Smooth muscle cell (in vitro differentiated cells): ENCODE measurements around the gene SLC2A13. TPM values are rescaled to one million over a fixed set of nuclear protein-coding genes. Genes with fewer than 3 reads are reported as not detected.
"Not testable (repeated sequence)": the region's sequence is repeated elsewhere in the genome, so short reads cannot be mapped to it uniquely, and the experiment has no call there.

Experiments
- DNase-seq: peaks from one replicate; lab custom pipeline; 2025; ENCODE audit not compliant: unreplicated experiment; lab: John Stamatoyannopoulos, UW
- H2AFZ ChIP-seq: fragments of 200-600 bp; sonication (generic); 2 replicates; pipeline ENCODE4 v1.6.0; 2016; ENCODE audit warnings: antibody characterized with exemption, low read depth, mild to moderate bottlenecking
- H3F3A ChIP-seq: fragments of 200-600 bp; sonication (generic); 2 replicates; pipeline ENCODE4 v1.6.0; 2017; ENCODE audit warnings: antibody characterized with exemption, low read depth
- H3K27ac ChIP-seq: fragments of 200-600 bp; sonication (generic); 2 replicates; pipeline ENCODE4 v1.5.1; 2016; ENCODE audit warnings: low read depth, mild to moderate bottlenecking
- H3K27me3 ChIP-seq: fragments of 200-600 bp; sonication (generic); 2 replicates; pipeline ENCODE4 v1.6.1; 2016; ENCODE audit warnings: low read depth, mild to moderate bottlenecking
- H3K36me3 ChIP-seq: fragments of 200-600 bp; sonication (generic); 2 replicates; pipeline ENCODE4 v1.5.1; 2016; ENCODE audit warnings: low read depth
- H3K4me1 ChIP-seq: fragments of 200-600 bp; sonication (generic); 2 replicates; pipeline ENCODE4 v1.5.1; 2016; ENCODE audit warnings: low read depth
- H3K4me2 ChIP-seq: fragments of 200-600 bp; sonication (generic); 2 replicates; pipeline ENCODE4 v1.6.0; 2016; ENCODE audit warnings: mild to moderate bottlenecking
- H3K4me3 ChIP-seq: fragments of 200-600 bp; sonication (generic); 2 replicates; pipeline ENCODE4 v1.5.1; 2016; ENCODE audit warnings: mild to moderate bottlenecking
- H3K79me2 ChIP-seq: fragments of 200-600 bp; sonication (generic); 2 replicates; pipeline ENCODE4 v1.6.0; 2016; ENCODE audit warnings: low read depth, mild to moderate bottlenecking
- H3K9ac ChIP-seq: fragments of 200-600 bp; sonication (generic); 2 replicates; pipeline ENCODE4 v1.6.0; 2016; ENCODE audit warnings: low read depth
- H3K9me3 ChIP-seq: fragments of 200-600 bp; sonication (generic); replicated peaks from 2 replicates; pipeline ENCODE4 v1.5.1; 2016; ENCODE audit warnings: low read depth
- H4K20me1 ChIP-seq: fragments of 200-600 bp; sonication (generic); 2 replicates; pipeline ENCODE4 v1.6.0; 2016; ENCODE audit warnings: low read depth
- CTCF ChIP-seq: fragments of 200-600 bp; sonication (generic); IDR thresholded peaks from 2 replicates; pipeline ENCODE4 v1.5.1; 2017; ENCODE audit warnings: borderline replicate concordance, mild to moderate bottlenecking, antibody characterized with exemption; ENCODE audit not compliant: insufficient read depth, poor library complexity, severe bottlenecking
- WGBS: methylation state at CpG from one replicate; pipeline ENCODE4 v1.1.7; 2016; ENCODE audit warnings: low lambda C conversion rate; 5-methylcytosine and 5-hydroxymethylcytosine counted together
- polyA plus RNA-seq: library from polyadenylated mRNA; unstranded; fragments of >200 nt; fragmentation: Nextera tagmentation; extraction: Ambion mirVana; gene quantifications from 2 replicates; pipeline ENCODE4 v1.2.1, GENCODE V29; 2016
- total RNA-seq: library from RNA; depleted of rRNA; stranded (reverse); fragments of >200 nt; gene quantifications from 2 replicates; pipeline ENCODE4 v1.2.3, GENCODE V29; 2014

The SLC2A13 gene
- total and polyA plus RNA-seq, 2 experiments from 2014 or later, result 9.6 to 27.4 TPM

GRCh38 chr12:39788239-39788638 is 317.6 kb downstream of the SLC2A13 start:
- Histone ChIP-seq H3K4me2 (no peak overlapping the region), H4K20me1 (no peaks in the 10 kb centered on the region), H3K36me3 (no peaks in the 10 kb centered on the region), H3K79me2 (no peaks in the 10 kb centered on the region), H3K27ac (no peak overlapping the region), H3K9me3 (no peaks in the 10 kb centered on the region), H3K27me3 (no peaks in the 10 kb centered on the region), H3K9ac (no peak overlapping the region), H3F3A (no peaks in the 10 kb centered on the region), H3K4me1 (no peaks in the 10 kb centered on the region), H3K4me3 (no peak overlapping the region), H2AFZ (no peak overlapping the region)
- DNase-seq, result no peak
- WGBS, result 100% methylated on average over 2 of the region's 2 CpGs
- no peak for TF ChIP-seq CTCF

GRCh38 chr12:39785814-39786213 is 320.1 kb downstream of the SLC2A13 start:
- H3K36me3 ChIP-seq, H3F3A ChIP-seq, H3K27ac ChIP-seq, H3K4me2 ChIP-seq, H3K4me3 ChIP-seq, H3K4me1 ChIP-seq, H3K9ac ChIP-seq, H3K79me2 ChIP-seq, H3K27me3 ChIP-seq, H3K9me3 ChIP-seq, H4K20me1 ChIP-seq, H2AFZ ChIP-seq, DNase-seq: not testable (repeated sequence)
- WGBS, result 95% methylated on average over 2 of the region's 2 CpGs

- no peak overlapping the region for H3K4me2 ChIP-seq
- H2AFZ ChIP-seq, result no peak overlapping the region
- H3K27ac ChIP-seq, result no peak overlapping the region
- H3K9ac ChIP-seq, result no peak overlapping the region
- no peaks in the 10 kb centered on the region for H3K9me3 ChIP-seq
- no peak overlapping the region for H3K4me3 ChIP-seq
- H4K20me1 ChIP-seq, result no peaks in the 10 kb centered on the region
- no peaks in the 10 kb centered on the region for H3K79me2 ChIP-seq
- no peaks in the 10 kb centered on the region for H3K4me1 ChIP-seq
- 82% methylated on average over 7 of the region's 7 CpGs for WGBS
- no peaks in the 10 kb centered on the region for H3F3A ChIP-seq
- H3K36me3 ChIP-seq, result no peaks in the 10 kb centered on the region
- H3K27me3 ChIP-seq, result no peaks in the 10 kb centered on the region
- no peak for DNase-seq
- no peak for TF ChIP-seq CTCF
Observed at GRCh38 chr12:39782026-39782545, 323.8 kb downstream of the SLC2A13 start.

- Histone ChIP-seq H3K9me3 (no peaks in the 10 kb centered on the region), H3F3A (no peaks in the 10 kb centered on the region), H3K79me2 (no peaks in the 10 kb centered on the region), H3K4me2 (no peak overlapping the region), H3K9ac (no peak overlapping the region), H3K4me3 (no peak overlapping the region), H4K20me1 (no peaks in the 10 kb centered on the region), H2AFZ (no peak overlapping the region), H3K4me1 (no peaks in the 10 kb centered on the region), H3K36me3 (no peaks in the 10 kb centered on the region), H3K27ac (no peak overlapping the region), H3K27me3 (no peaks in the 10 kb centered on the region)
- DNase-seq, result no peak
- WGBS, result 90% methylated on average over 4 of the region's 4 CpGs
- TF ChIP-seq CTCF, result no peak
Observed at GRCh38 chr12:39780913-39781446, 324.9 kb downstream of the SLC2A13 start.
